ENCODE results near the gene LHX4. TPM values are rescaled to one million over a fixed set of nuclear protein-coding genes. Genes with fewer than 3 reads are reported as not detected.

LHX4 gene
- total and polyA plus RNA-seq, 2 of the 8 experiments (the other 6 are each of a cell fraction or from before 2014, with no cell fraction given), result 0.85 to 4.9 TPM

DNA sequence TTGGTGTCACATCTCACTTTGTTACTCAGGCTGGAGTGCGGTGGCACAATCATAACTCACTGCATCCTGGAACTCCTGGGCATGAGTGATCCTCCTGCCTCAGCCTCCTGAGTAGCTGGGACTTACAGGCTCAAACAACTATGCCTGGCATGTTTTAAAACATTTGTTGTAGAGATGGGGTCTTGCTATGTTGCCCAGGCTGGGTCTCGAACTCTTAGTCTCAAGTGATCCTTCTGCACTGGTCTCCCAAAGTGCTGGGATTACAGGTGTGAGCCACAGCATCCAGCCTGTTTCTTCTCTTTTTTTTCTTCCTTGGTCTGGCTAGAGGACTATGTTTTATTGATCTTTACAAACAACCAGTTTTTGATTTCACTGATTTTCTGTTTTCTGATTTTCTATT is 64.6 kb downstream of the LHX4 start:
- no peaks in the 10 kb centered on the region for H3K79me1 ChIP-seq (ENCODE audit: low read depth, low read length)
- no peak overlapping the region for H2AK5ac ChIP-seq (ENCODE audit: low read depth, low read length)
- H3K14ac ChIP-seq (ENCODE audit: insufficient read length), result no peak overlapping the region
- H3K4me3 ChIP-seq (ENCODE audit: extremely low read depth in 1 of 4, insufficient read depth in 2 of 4, low read depth in 3 of 4, low read length in 4 of 4), result no peak overlapping the region
- H3K79me2 ChIP-seq (ENCODE audit: control insufficient read depth in 1 of 2, insufficient read depth in 2 of 2, low read length in 2 of 2), result no peaks in the 10 kb centered on the region
- H3K4me1 ChIP-seq (replicated peaks in 1 of 4; ENCODE audit: control insufficient read depth in 3 of 4, insufficient read depth in 4 of 4, low read length in 3 of 4), result no peaks in the 10 kb centered on the region
- no peak overlapping the region for H3K9ac ChIP-seq (replicated peaks in 1 of 4; ENCODE audit: extremely low read depth in 1 of 4, low read depth in 3 of 4, low read length in 3 of 4)
- no peak overlapping the region for H3K23ac ChIP-seq (ENCODE audit: insufficient read length)
- no peak overlapping the region for H2BK5ac ChIP-seq (ENCODE audit: low read depth, low read length)
- no peak overlapping the region for H3K4ac ChIP-seq (replicated peaks; ENCODE audit: insufficient read length, low read depth, low read length)
- H3K9me3 ChIP-seq (ENCODE audit: insufficient read depth in 2 of 2, low read depth in 1 of 2, low read length in 1 of 2), result no peaks in the 10 kb centered on the region
- H3K56ac ChIP-seq (replicated peaks; ENCODE audit: insufficient read length, low read depth, low read length), result no peak overlapping the region
- H3K23me2 ChIP-seq (ENCODE audit: low read depth, low read length), result no peaks in the 10 kb centered on the region
- no peak overlapping the region for H4K5ac ChIP-seq (ENCODE audit: insufficient read length, low read depth, low read length)
- no peak overlapping the region for H4K91ac ChIP-seq (replicated peaks; ENCODE audit: insufficient read length, low read length)
- H2BK12ac ChIP-seq (ENCODE audit: low read depth, low read length), result no peak overlapping the region
- no peak overlapping the region for H2AFZ ChIP-seq (ENCODE audit: low read length)
- POLR2A ChIA-PET (ENCODE audit: partially characterized antibody), result no interaction called here
- no peaks in the 10 kb centered on the region for H3K27me3 ChIP-seq (replicated peaks in 1 of 4; ENCODE audit: control insufficient read depth in 3 of 4, extremely low read depth in 1 of 4, insufficient read depth in 3 of 4, low read length in 3 of 4)
- no peak overlapping the region for H3K27ac ChIP-seq (ENCODE audit: low read depth, low read length)
- CTCF ChIA-PET (ENCODE audit: partially characterized antibody), result interaction anchor here (0.6 kb wide), 1 partner anchor 30 kb away, joined by 5 read pairs; no protein-coding TSS in a partner anchor
- H3K36me3 ChIP-seq (ENCODE audit: control insufficient read depth in 2 of 4, insufficient read depth in 4 of 4, low read length in 3 of 4), result no peaks in the 10 kb centered on the region
- DNase-seq (ENCODE audit: low read depth in 1 of 2, low spot score in 2 of 2) (no peak), FAIRE-seq (no peak)
- H2BK20ac ChIP-seq (ENCODE audit: low read length), result no peak overlapping the region
- no peak overlapping the region for H3K4me2 ChIP-seq (ENCODE audit: insufficient read depth in 1 of 2, low read depth in 2 of 2, low read length in 2 of 2)
- H2BK15ac ChIP-seq (ENCODE audit: low read length), result no peak overlapping the region
- no peak overlapping the region for H3K18ac ChIP-seq (ENCODE audit: extremely low read depth, low read length)
- no peak overlapping the region for H2BK120ac ChIP-seq (replicated peaks; ENCODE audit: low read depth, low read length)
- no peak overlapping the region for H4K8ac ChIP-seq (ENCODE audit: extremely low read depth, insufficient read depth, low read length)
- H4K20me1 ChIP-seq (replicated peaks in 1 of 2; ENCODE audit: control insufficient read depth in 1 of 2, insufficient read depth in 2 of 2, low read length in 2 of 2), result no peaks in the 10 kb centered on the region
- 97% methylated on average over 2 of the region's 2 CpGs; no CpG with 5 or more reads in 1 of the 2 experiments for WGBS, 2 experiments (ENCODE audit: extremely low coverage in 1 of 2, insufficient coverage in 1 of 2, insufficient read length in 1 of 2, insufficient replicate concordance in 2 of 2, low coverage in 1 of 2, low lambda C conversion rate in 2 of 2, missing lambda C conversion rate in 1 of 2)
- TF ChIP-seq CEBPB (IDR thresholded peaks at IDR 0.05; ENCODE audit: low read depth, low read length) (no peak), HDAC6 (IDR thresholded peaks at IDR 0.05; ENCODE audit: low read depth, low read length) (no peak), FOSL1 (IDR thresholded peaks at IDR 0.05; ENCODE audit: insufficient read depth, low read depth, low read length) (no peak), EP300 (IDR thresholded peaks at IDR 0.05; ENCODE audit: borderline replicate concordance in 1 of 2, low read depth in 2 of 2, low read length in 2 of 2) (no peak), KDM1A (IDR thresholded peaks at IDR 0.05; ENCODE audit: borderline replicate concordance, low read length) (no peak), CHD1 (IDR thresholded peaks at IDR 0.05; ENCODE audit: low read depth, low read length) (no peak)
- TF ChIP-seq, protein P1, sequence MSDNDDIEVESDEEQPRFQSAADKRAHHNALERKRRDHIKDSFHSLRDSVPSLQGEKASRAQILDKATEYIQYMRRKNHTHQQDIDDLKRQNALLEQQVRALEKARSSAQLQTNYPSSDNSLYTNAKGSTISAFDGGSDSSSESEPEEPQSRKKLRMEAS (IDR thresholded peaks at IDR 0.05), result no peak

Data from H1 (cell line).